Suprapubic skin (tissue), 4 donors: ENCODE data around the gene CEACAM1. TPM values are rescaled to one million over a fixed set of nuclear protein-coding genes. Genes with fewer than 3 reads are reported as not detected.

ENCODE experiments used
- DNase-seq, 2 donors: peaks; one replicate each; pipeline ENCODE4 v3.0.0-alpha.2; 2019; ENCODE audit warnings: low spot score in 2 of 2
- H3K27ac ChIP-seq: fragments of 200-600 bp; sonication (generic); one replicate; pipeline ENCODE4 v1.5.1; 2019
- H3K27me3 ChIP-seq: fragments of 200-600 bp; sonication (generic); one replicate; pipeline ENCODE4 v1.5.1; 2019
- H3K36me3 ChIP-seq: fragments of 200-600 bp; sonication (generic); one replicate; pipeline ENCODE4 v1.5.1; 2019
- H3K4me1 ChIP-seq: fragments of 200-600 bp; sonication (generic); one replicate; pipeline ENCODE4 v1.5.1; 2019
- H3K4me3 ChIP-seq: fragments of 200-600 bp; sonication (generic); one replicate; pipeline ENCODE4 v1.5.1; 2019; ENCODE audit warnings: mild to moderate bottlenecking
- H3K9me3 ChIP-seq: fragments of 200-600 bp; sonication (generic); one replicate; pipeline ENCODE4 v1.5.1; 2019
- CTCF ChIP-seq, 2 donors: fragments of 200-600 bp in 1 of 2; fragments of 450-650 bp in 1 of 2; sonication (generic) in 1 of 2; IDR thresholded peaks; one replicate each; pipeline ENCODE4 v1.5.1; 2016 to 2019; ENCODE audit warnings: antibody characterized with exemption in 2 of 2, mild to moderate bottlenecking in 1 of 2, moderate library complexity in 1 of 2
- EP300 ChIP-seq: sonication (generic); formaldehyde crosslinking; IDR thresholded peaks from one replicate; pipeline ENCODE4 v1.6.1; 2017; ENCODE audit warnings: antibody characterized with exemption
- POLR2A ChIP-seq, 2 donors: fragments of 450-650 bp; IDR thresholded peaks; one replicate each; pipeline ENCODE4 v1.6.1; 2017; ENCODE audit warnings: antibody characterized with exemption in 2 of 2, mild to moderate bottlenecking in 2 of 2, moderate library complexity in 2 of 2
- POLR2AphosphoS5 ChIP-seq, 3 donors: sonication (generic); formaldehyde crosslinking; IDR thresholded peaks; one replicate each; pipeline ENCODE4 v1.6.1; 2017; ENCODE audit warnings: antibody characterized with exemption in 3 of 3
- WGBS: methylation state at CpG from one replicate; pipeline ENCODE4 v1.1.5; 2018; 5-methylcytosine and 5-hydroxymethylcytosine counted together
- total RNA-seq, 4 donors: library from RNA; depleted of rRNA; stranded (reverse); fragments of >200 nt; gene quantifications; one replicate each; pipeline ENCODE4 v1.1.0, GENCODE V29; 2016

CEACAM1 gene
- total RNA-seq, 4 donors from 2014 or later = 2.0 to 9.9 (median 3.9) TPM

DNA sequence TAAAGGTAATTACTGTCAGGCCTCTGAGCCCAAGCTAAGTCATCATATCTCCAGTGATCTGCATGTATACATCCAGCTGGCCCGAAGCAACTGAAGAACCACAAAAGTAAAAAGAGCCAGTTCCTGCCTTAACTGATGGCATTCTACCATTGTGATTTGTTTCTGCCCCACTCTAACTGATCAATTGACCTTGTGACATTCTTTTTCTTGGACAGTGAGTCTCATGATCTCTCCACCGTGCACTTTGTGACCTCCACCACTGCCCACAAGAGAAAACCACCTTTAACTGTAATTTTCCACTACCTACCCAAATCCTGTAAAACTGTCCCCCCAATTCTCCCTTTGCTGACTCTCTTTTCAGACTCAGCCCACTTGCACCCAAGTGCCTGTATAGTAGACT, 68.4 kb downstream of the CEACAM1 start:
- no peak overlapping the region for H3K27ac ChIP-seq
- no peaks in the 10 kb centered on the region for H3K4me1 ChIP-seq
- no peak for DNase-seq
- H3K9me3 ChIP-seq = no peaks in the 10 kb centered on the region
- TF ChIP-seq CTCF (IDR thresholded peaks at IDR 0.05) = no peak
- TF ChIP-seq POLR2AphosphoS5 (IDR thresholded peaks at IDR 0.05) = no peak
- no peak for TF ChIP-seq POLR2A (IDR thresholded peaks at IDR 0.05)
- no peak for TF ChIP-seq EP300
- H3K4me3 ChIP-seq = no peak overlapping the region
- H3K27me3 ChIP-seq = no peaks in the 10 kb centered on the region
- 79% methylated on average over 2 of the region's 2 CpGs for WGBS
- no peaks in the 10 kb centered on the region for H3K36me3 ChIP-seq

Other genes starting within 250 kb of the CEACAM1 start
- gene PRR19, start 226.3 kb downstream of the CEACAM1 start, total RNA-seq = 1 to 10 TPM in 2 of 4 donors, under 1 TPM in 2; 0.73 to 1.7 (median 1.1) TPM
- 10 to 100 TPM; 14.4 to 33.0 (median 18.9) TPM for gene PAFAH1B3, start 225.9 kb downstream of the CEACAM1 start, total RNA-seq
- gene TMEM145, start 215.2 kb downstream of the CEACAM1 start, total RNA-seq = 1 to 10 TPM in 1 of 4 donors, not detected in 3; 4.2 TPM
- gene MEGF8, start 202.8 kb downstream of the CEACAM1 start, total RNA-seq = 10 to 100 TPM; 10.7 to 21.5 (median 16.1) TPM
- gene CNFN, start 138.2 kb downstream of the CEACAM1 start, total RNA-seq = 100 to 1,000 TPM in 3 of 4 donors, 10 to 100 TPM in 1; 52.9 to 364 (median 353) TPM
- 10 to 100 TPM; 33.9 to 82.6 (median 51.5) TPM for gene LIPE, start 101.1 kb downstream of the CEACAM1 start, total RNA-seq
- under 1 TPM in 1 of 4 donors, not detected in 3; 0.55 TPM for gene CXCL17, start 85.5 kb downstream of the CEACAM1 start, total RNA-seq
- gene CEACAM8, start 66.4 kb upstream of the CEACAM1 start, total RNA-seq = under 1 TPM in 1 of 4 donors, not detected in 3; 0.18 TPM
- gene PSG3, start 212.0 kb upstream of the CEACAM1 start, total RNA-seq = not detected
- gene PSG8, start 237.2 kb upstream of the CEACAM1 start, total RNA-seq = not detected